ENCODE results near the gene OR9G1. TPM values are rescaled to one million over a fixed set of nuclear protein-coding genes. Genes with fewer than 3 reads are reported as not detected.

OR9G1 gene
- total RNA-seq, 2 donors from 2014 or later, result not detected

- no peak for ATAC-seq
- no peak for DNase-seq
- intact Hi-C loops (cut with DNase I), result no loop called here
These were observed 42.0 kb downstream of the OR9G1 start for GRCh38 chr11:56740886-56741285.

GRCh38 chr11:56748597-56748996, 49.7 kb downstream of the OR9G1 start, which contains the start of gene OR9G4:
TSS of gene OR9G4 (minus strand) at chr11:56748697. CDS start at chr11:56743766, 4,931 bp downstream.
- no peak for DNase-seq
- no peak within 1 kb of the TSS for H3K4me3 ChIP-seq
- no peaks in the 10 kb centered on the region for H3K4me1 ChIP-seq

More at GRCh38 chr11:56740886-56741285, 42.0 kb downstream of the OR9G1 start:
- H3K9me3 ChIP-seq, result no peaks in the 10 kb centered on the region
- no peak overlapping the region for H3K4me3 ChIP-seq
- H3K4me1 ChIP-seq, result no peaks in the 10 kb centered on the region
- no peak overlapping the region for H3K27ac ChIP-seq
- WGBS, 2 donors, result 65 to 66% methylated on average over 4 of the region's 4 CpGs
- H3K27me3 ChIP-seq, result no peaks in the 10 kb centered on the region
- no peak for TF ChIP-seq CTCF (IDR thresholded peaks at IDR 0.05)
- TF ChIP-seq POLR2A (IDR thresholded peaks at IDR 0.05), result no peak
- no peaks in the 10 kb centered on the region for H3K36me3 ChIP-seq (replicated peaks in 1 of 2; ENCODE audit: insufficient read depth in 1 of 2, low read depth in 2 of 2)

GRCh38 chr11:56750190-56750589, 51.3 kb downstream of the OR9G1 start:
- intact Hi-C loops (cut with DNase I), result no loop called here
- H3K27ac ChIP-seq, result no peak overlapping the region
- DNase-seq (no peak), ATAC-seq (no peak)
- H3K4me1 ChIP-seq, result no peaks in the 10 kb centered on the region
- WGBS, 2 donors, result 77 to 84% methylated on average over 5 of the region's 5 CpGs
- no peaks in the 10 kb centered on the region for H3K36me3 ChIP-seq (replicated peaks in 1 of 2; ENCODE audit: insufficient read depth in 1 of 2, low read depth in 2 of 2)
- TF ChIP-seq POLR2A (IDR thresholded peaks at IDR 0.05), result no peak
- no peak for TF ChIP-seq CTCF (IDR thresholded peaks at IDR 0.05)
- no peaks in the 10 kb centered on the region for H3K27me3 ChIP-seq
- H3K9me3 ChIP-seq, result no peaks in the 10 kb centered on the region
- H3K4me3 ChIP-seq, result no peak overlapping the region

More at GRCh38 chr11:56748597-56748996, 49.7 kb downstream of the OR9G1 start, which contains the start of gene OR9G4:
- intact Hi-C loops (cut with DNase I), result no loop called here
- no peak for ATAC-seq
- Histone ChIP-seq H3K27ac (no peak within 1 kb of the TSS), H3K36me3 (replicated peaks in 1 of 2; ENCODE audit: insufficient read depth in 1 of 2, low read depth in 2 of 2) (no peaks in the 10 kb centered on the region), H3K27me3 (no peaks in the 10 kb centered on the region), H3K9me3 (no peaks in the 10 kb centered on the region)
- no peak for TF ChIP-seq CTCF (IDR thresholded peaks at IDR 0.05)
- no peak for TF ChIP-seq POLR2A (IDR thresholded peaks at IDR 0.05)
- 59 to 60% methylated on average over 1 of the region's 1 CpG for WGBS, 2 donors

GRCh38 chr11:56751480-56751879, 52.6 kb downstream of the OR9G1 start:
- no peak overlapping the region for H3K4me3 ChIP-seq
- no peaks in the 10 kb centered on the region for H3K27me3 ChIP-seq
- H3K4me1 ChIP-seq, result no peaks in the 10 kb centered on the region
- no peak overlapping the region for H3K27ac ChIP-seq
- WGBS, 2 donors, result 66 to 80% methylated on average over 5 of the region's 5 CpGs
- ATAC-seq (no peak), DNase-seq (no peak)
- H3K36me3 ChIP-seq (replicated peaks in 1 of 2; ENCODE audit: insufficient read depth in 1 of 2, low read depth in 2 of 2), result no peaks in the 10 kb centered on the region
- intact Hi-C loops (cut with DNase I), result no loop called here
- TF ChIP-seq CTCF (IDR thresholded peaks at IDR 0.05) (no peak), POLR2A (IDR thresholded peaks at IDR 0.05) (no peak)
- H3K9me3 ChIP-seq, result no peaks in the 10 kb centered on the region

Small RNA genes lying within 50 kb of the gene (microRNA-seq; reads per million reads assigned to microRNA genes)
- gene MIR6128 (ENCODE audit: borderline number of aligned reads in 2 of 2, borderline replicate concordance in 2 of 2), result 0 reads per million in 2 donors

Small RNA genes lying within 50 kb of the gene (small RNA-seq; reads per million reads assigned to genes)
- not detected for gene AP001803.1
- not detected for gene AP004245.1
- not detected for gene MIR6128

Other genes with a start within 250 kb of the OR9G1 start
- gene OR5M3, start 225.7 kb upstream of the OR9G1 start, total RNA-seq, result not detected
- not detected for gene OR5M8, start 207.7 kb upstream of the OR9G1 start, total RNA-seq
- gene OR5M11, start 155.8 kb upstream of the OR9G1 start, total RNA-seq, result not detected
- not detected for gene OR5M10, start 121.4 kb upstream of the OR9G1 start, total RNA-seq
- gene OR5M1, start 84.2 kb upstream of the OR9G1 start, total RNA-seq, result not detected
- gene OR5AP2, start 56.7 kb upstream of the OR9G1 start, total RNA-seq, result not detected
- not detected for gene OR5AR1, start 35.4 kb upstream of the OR9G1 start, total RNA-seq
- gene OR9G4, start 49.6 kb downstream of the OR9G1 start, total RNA-seq, result not detected